ENCODE measurements around the gene ALKBH5.

Gene ALKBH5

DNA sequence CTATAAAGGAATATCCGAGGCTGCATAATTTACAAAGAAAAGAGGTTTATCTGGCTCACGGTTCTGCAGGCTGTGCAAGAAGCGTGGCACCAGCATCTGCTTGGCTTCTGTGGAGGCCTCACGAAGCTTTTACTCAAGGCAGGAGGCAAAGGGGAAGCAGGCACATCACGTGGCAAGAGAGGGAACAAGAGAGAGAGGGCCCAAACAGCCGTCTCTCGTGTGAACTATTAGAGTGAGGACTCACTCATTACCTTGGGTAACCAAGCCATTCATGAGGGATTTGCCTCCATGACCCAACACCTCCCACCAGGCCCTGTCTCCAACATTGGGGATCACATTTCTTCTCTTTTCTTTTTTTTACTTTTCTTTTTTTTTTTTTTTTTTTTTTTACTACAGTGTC is 7.5 kb upstream of the ALKBH5 start:
- no peaks in the 10 kb centered on the region for H3K9me3 ChIP-seq (ENCODE audit: control insufficient read depth, insufficient read depth, low read length)

DNA sequence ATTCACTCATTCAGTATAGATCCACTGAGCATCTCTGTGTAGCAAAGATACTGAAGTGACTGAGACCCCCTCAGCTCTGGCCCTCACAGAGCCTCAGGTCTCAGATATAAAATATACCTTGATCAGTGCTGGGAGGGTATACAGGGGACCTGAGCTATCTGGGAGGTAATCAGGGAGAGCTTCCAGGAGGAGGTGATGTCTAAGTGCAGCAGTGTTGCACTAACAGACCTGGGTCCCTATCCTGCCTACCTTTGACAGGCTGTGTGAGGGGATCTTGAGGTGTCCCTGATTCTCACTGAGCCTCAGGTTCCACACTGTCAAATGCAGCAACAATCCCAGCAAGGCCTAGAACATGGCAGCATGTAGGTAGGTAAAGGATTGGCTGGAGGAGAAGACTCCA is 6.5 kb upstream of the ALKBH5 start:
- H3K79me2 ChIP-seq (ENCODE audit: control insufficient read depth, low read length): no peaks in the 10 kb centered on the region
- no peaks in the 10 kb centered on the region for H3K36me3 ChIP-seq (ENCODE audit: control insufficient read depth, low read length)
- no peaks in the 10 kb centered on the region for H4K20me1 ChIP-seq (ENCODE audit: control insufficient read depth, insufficient read depth, low read depth, low read length)
- no peak for TF ChIP-seq EZH2phosphoT487 (IDR thresholded peaks at IDR 0.05; ENCODE audit: borderline replicate concordance, low read length)
- TF ChIP-seq, protein P1, sequence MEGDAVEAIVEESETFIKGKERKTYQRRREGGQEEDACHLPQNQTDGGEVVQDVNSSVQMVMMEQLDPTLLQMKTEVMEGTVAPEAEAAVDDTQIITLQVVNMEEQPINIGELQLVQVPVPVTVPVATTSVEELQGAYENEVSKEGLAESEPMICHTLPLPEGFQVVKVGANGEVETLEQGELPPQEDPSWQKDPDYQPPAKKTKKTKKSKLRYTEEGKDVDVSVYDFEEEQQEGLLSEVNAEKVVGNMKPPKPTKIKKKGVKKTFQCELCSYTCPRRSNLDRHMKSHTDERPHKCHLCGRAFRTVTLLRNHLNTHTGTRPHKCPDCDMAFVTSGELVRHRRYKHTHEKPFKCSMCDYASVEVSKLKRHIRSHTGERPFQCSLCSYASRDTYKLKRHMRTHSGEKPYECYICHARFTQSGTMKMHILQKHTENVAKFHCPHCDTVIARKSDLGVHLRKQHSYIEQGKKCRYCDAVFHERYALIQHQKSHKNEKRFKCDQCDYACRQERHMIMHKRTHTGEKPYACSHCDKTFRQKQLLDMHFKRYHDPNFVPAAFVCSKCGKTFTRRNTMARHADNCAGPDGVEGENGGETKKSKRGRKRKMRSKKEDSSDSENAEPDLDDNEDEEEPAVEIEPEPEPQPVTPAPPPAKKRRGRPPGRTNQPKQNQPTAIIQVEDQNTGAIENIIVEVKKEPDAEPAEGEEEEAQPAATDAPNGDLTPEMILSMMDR (IDR thresholded peaks at IDR 0.05; ENCODE audit: low read depth, low read length, poor library complexity, severe bottlenecking): no peak
- no peaks in the 10 kb centered on the region for H3F3A ChIP-seq (ENCODE audit: control insufficient read depth, insufficient read depth)
- H3K27ac ChIP-seq (ENCODE audit: low read depth, low read length): no peak overlapping the region
- no peak overlapping the region for H3K4me3 ChIP-seq (ENCODE audit: low read length)
- no peaks in the 10 kb centered on the region for H3K9me3 ChIP-seq (ENCODE audit: control insufficient read depth, insufficient read depth, low read length)
- H3K27me3 ChIP-seq (ENCODE audit: control insufficient read depth, low read length): no peaks in the 10 kb centered on the region
- peaks cover 17% of the 10 kb centered on the region for H3K4me1 ChIP-seq (ENCODE audit: control insufficient read depth, low read length)
- H3K4me2 ChIP-seq (ENCODE audit: low read length): no peak overlapping the region
- H3K9me2 ChIP-seq (replicated peaks; ENCODE audit: control insufficient read depth, low read length): no peaks in the 10 kb centered on the region

More for the DNA sequence above, 7.5 kb upstream of the ALKBH5 start:
- no peaks in the 10 kb centered on the region for H4K20me1 ChIP-seq (ENCODE audit: control insufficient read depth, insufficient read depth, low read depth, low read length)
- peak overlapping the region; percentile 16; the same call in 1 of the 2 replicates for H3K4me2 ChIP-seq (ENCODE audit: low read length)
- H3K27me3 ChIP-seq (ENCODE audit: control insufficient read depth, low read length): no peaks in the 10 kb centered on the region
- H3K4me3 ChIP-seq (ENCODE audit: low read length): no peak overlapping the region
- peaks cover 10% of the 10 kb centered on the region for H3K4me1 ChIP-seq (ENCODE audit: control insufficient read depth, low read length)
- H3K79me2 ChIP-seq (ENCODE audit: control insufficient read depth, low read length): no peaks in the 10 kb centered on the region
- H3K36me3 ChIP-seq (ENCODE audit: control insufficient read depth, low read length): no peaks in the 10 kb centered on the region
- TF ChIP-seq, protein P1 (IDR thresholded peaks at IDR 0.05; ENCODE audit: low read depth, low read length, poor library complexity, severe bottlenecking): no peak
- no peak for TF ChIP-seq EZH2phosphoT487 (IDR thresholded peaks at IDR 0.05; ENCODE audit: borderline replicate concordance, low read length)
- no peaks in the 10 kb centered on the region for H3F3A ChIP-seq (ENCODE audit: control insufficient read depth, insufficient read depth)
- no peaks in the 10 kb centered on the region for H3K9me2 ChIP-seq (replicated peaks; ENCODE audit: control insufficient read depth, low read length)
- no peak overlapping the region for H3K27ac ChIP-seq (ENCODE audit: low read depth, low read length)

DNA sequence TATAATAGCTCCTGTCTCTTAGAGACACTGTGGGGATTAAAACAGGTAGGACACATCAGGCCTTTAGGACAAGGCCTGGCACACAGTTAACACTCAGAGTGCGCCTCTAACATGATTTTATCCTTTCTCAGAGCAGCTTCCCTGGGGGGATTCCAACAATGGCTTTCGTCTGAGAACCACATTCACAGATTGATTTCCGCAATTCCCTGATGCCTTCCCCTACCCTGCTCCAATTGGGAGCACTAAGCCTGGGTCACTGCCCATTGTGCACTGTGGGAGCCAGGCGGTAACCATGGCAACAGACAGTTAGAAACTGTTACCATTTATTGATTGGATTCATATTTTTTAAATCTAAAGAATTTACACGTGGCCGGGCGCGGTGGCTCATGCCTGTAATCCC is 5.9 kb upstream of the ALKBH5 start:
- Histone ChIP-seq H3K27ac (ENCODE audit: low read depth, low read length) (no peak overlapping the region), H3K9me2 (replicated peaks; ENCODE audit: control insufficient read depth, low read length) (no peaks in the 10 kb centered on the region), H3K27me3 (ENCODE audit: control insufficient read depth, low read length) (no peaks in the 10 kb centered on the region), H3K36me3 (ENCODE audit: control insufficient read depth, low read length) (no peaks in the 10 kb centered on the region), H3K79me2 (ENCODE audit: control insufficient read depth, low read length) (no peaks in the 10 kb centered on the region), H3K4me3 (ENCODE audit: low read length) (no peak overlapping the region), H3K9me3 (ENCODE audit: control insufficient read depth, insufficient read depth, low read length) (no peaks in the 10 kb centered on the region), H3F3A (ENCODE audit: control insufficient read depth, insufficient read depth) (no peaks in the 10 kb centered on the region), H3K4me2 (ENCODE audit: low read length) (no peak overlapping the region), H3K4me1 (ENCODE audit: control insufficient read depth, low read length) (peaks cover 23% of the 10 kb centered on the region), H4K20me1 (ENCODE audit: control insufficient read depth, insufficient read depth, low read depth, low read length) (no peaks in the 10 kb centered on the region)
- TF ChIP-seq, protein P1 (IDR thresholded peaks at IDR 0.05; ENCODE audit: low read depth, low read length, poor library complexity, severe bottlenecking): no peak
- no peak for TF ChIP-seq EZH2phosphoT487 (IDR thresholded peaks at IDR 0.05; ENCODE audit: borderline replicate concordance, low read length)
